HFFc6 (cell line): ENCODE measurements around the gene CDH8. TPM values are rescaled to one million over a fixed set of nuclear protein-coding genes. Genes with fewer than 3 reads are reported as not detected.

Source experiments
- DNase-seq: peaks from one replicate; pipeline ENCODE4 v3.0.0-alpha.2; 2018
- H3K27ac Mint-ChIP-seq: 2 replicates; pipeline ENCODE4 v1.8.0; 2020; ENCODE audit warnings: mild to moderate bottlenecking, mixed read lengths
- H3K27me3 Mint-ChIP-seq: 2 replicates; pipeline ENCODE4 v1.8.0; 2021; ENCODE audit warnings: mild to moderate bottlenecking, moderate library complexity, mixed read lengths; ENCODE audit not compliant: insufficient read depth
- H3K36me3 Mint-ChIP-seq: 2 replicates; pipeline ENCODE4 v1.8.0; 2021; ENCODE audit warnings: low read depth, mixed read lengths
- H3K4me1 Mint-ChIP-seq: 2 replicates; pipeline ENCODE4 v1.8.0; 2020; ENCODE audit warnings: low read depth, mixed read lengths
- H3K4me3 Mint-ChIP-seq: 2 replicates; pipeline ENCODE4 v1.8.0; 2020; ENCODE audit warnings: mild to moderate bottlenecking, moderate library complexity, mixed read lengths
- H3K9me3 Mint-ChIP-seq: 2 replicates; pipeline ENCODE4 v1.8.0; 2020; ENCODE audit warnings: mild to moderate bottlenecking, mixed read lengths
- CTCF ChIP-seq: fragments of 200-600 bp; sonication (generic); IDR thresholded peaks from 2 replicates; pipeline ENCODE4 v1.5.0; 2021; ENCODE audit warnings: antibody characterized with exemption, mild to moderate bottlenecking
- total RNA-seq, 6 experiments: library from RNA; stranded (reverse); fragmentation: NEBNext Ultra II Directional; extraction: Animal tissue kit (Norgen Biotek cat#: 25700); gene quantifications; 2 replicates in 1 of 6; 3 replicates in 5 of 6; pipeline ENCODE4 v1.2.3, GENCODE V29; 2021

Gene CDH8
- total RNA-seq, 6 experiments from 2014 or later = not detected

- Mint-ChIP-seq H3K27me3 (no peaks in the 10 kb centered on the region), H3K4me3 (no peak overlapping the region), H3K4me1 (no peaks in the 10 kb centered on the region), H3K9me3 (peaks cover 27% of the 10 kb centered on the region), H3K27ac (no peak overlapping the region), H3K36me3 (no peaks in the 10 kb centered on the region)
- DNase-seq = no peak
- TF ChIP-seq CTCF = no peak
Observed at GRCh38 chr16:61684541-61684940, 351.7 kb downstream of the CDH8 start.

GRCh38 chr16:61681673-61682072 is 354.6 kb downstream of the CDH8 start:
- Mint-ChIP-seq H3K9me3 (peaks cover 20% of the 10 kb centered on the region), H3K4me3 (no peak overlapping the region), H3K27ac (no peak overlapping the region), H3K4me1 (no peaks in the 10 kb centered on the region), H3K36me3 (no peaks in the 10 kb centered on the region), H3K27me3 (no peaks in the 10 kb centered on the region)
- no peak for DNase-seq
- TF ChIP-seq CTCF = no peak

DNA sequence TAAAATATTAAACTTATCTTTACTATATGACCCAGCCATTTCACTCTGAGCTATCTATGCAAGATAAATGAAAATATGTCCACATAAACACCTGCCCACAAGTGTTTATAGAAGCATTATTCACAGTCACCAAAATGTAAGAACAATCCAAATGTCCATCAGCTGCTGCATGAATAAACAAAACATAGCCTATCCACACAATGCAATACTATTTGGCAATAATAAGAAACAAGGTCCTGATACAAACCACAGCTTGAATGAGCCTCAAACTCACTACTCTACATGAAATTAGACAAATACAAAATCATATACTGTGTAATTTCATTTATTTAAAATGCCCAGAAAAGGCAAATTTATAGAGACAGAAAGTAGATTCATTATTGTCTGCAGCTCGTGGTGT is 355.1 kb downstream of the CDH8 start:
- peaks cover 20% of the 10 kb centered on the region for H3K9me3 Mint-ChIP-seq
- no peak for TF ChIP-seq CTCF
- DNase-seq = no peak
- no peak overlapping the region for H3K27ac Mint-ChIP-seq
- H3K36me3 Mint-ChIP-seq = no peaks in the 10 kb centered on the region
- H3K27me3 Mint-ChIP-seq = no peaks in the 10 kb centered on the region
- no peaks in the 10 kb centered on the region for H3K4me1 Mint-ChIP-seq
- no peak overlapping the region for H3K4me3 Mint-ChIP-seq

- Mint-ChIP-seq H3K36me3 (no peaks in the 10 kb centered on the region), H3K9me3 (peaks cover 26% of the 10 kb centered on the region), H3K27ac (no peak overlapping the region), H3K4me3 (no peak overlapping the region), H3K4me1 (no peaks in the 10 kb centered on the region), H3K27me3 (no peaks in the 10 kb centered on the region)
- DNase-seq = no peak
- TF ChIP-seq CTCF = no peak
Observed at GRCh38 chr16:61678182-61678581, 358.1 kb downstream of the CDH8 start.

GRCh38 chr16:61677776-61678175 is 358.5 kb downstream of the CDH8 start:
- no peak overlapping the region for H3K27ac Mint-ChIP-seq
- H3K4me3 Mint-ChIP-seq = no peak overlapping the region
- peaks cover 30% of the 10 kb centered on the region for H3K9me3 Mint-ChIP-seq
- no peaks in the 10 kb centered on the region for H3K36me3 Mint-ChIP-seq
- no peaks in the 10 kb centered on the region for H3K4me1 Mint-ChIP-seq
- no peak for DNase-seq
- TF ChIP-seq CTCF = no peak
- no peaks in the 10 kb centered on the region for H3K27me3 Mint-ChIP-seq

GRCh38 chr16:61676740-61677139 is 359.5 kb downstream of the CDH8 start:
- H3K36me3 Mint-ChIP-seq = no peaks in the 10 kb centered on the region
- H3K27ac Mint-ChIP-seq = no peak overlapping the region
- H3K4me1 Mint-ChIP-seq = no peaks in the 10 kb centered on the region
- H3K9me3 Mint-ChIP-seq = peaks cover 30% of the 10 kb centered on the region
- DNase-seq = no peak
- H3K27me3 Mint-ChIP-seq = no peaks in the 10 kb centered on the region
- no peak overlapping the region for H3K4me3 Mint-ChIP-seq
- no peak for TF ChIP-seq CTCF
